Measurements from ENCODE around the gene ZBTB20.

ZBTB20 gene

GRCh38 chr3:114974387-114974786 lies 172.7 kb downstream of the ZBTB20 start:
- Histone ChIP-seq H3K4me1 (ENCODE audit: control insufficient read depth, insufficient read depth, low read length) (no peaks in the 10 kb centered on the region), H3K27ac (ENCODE audit: low read length) (no peak overlapping the region)
- WGBS (ENCODE audit: insufficient coverage, insufficient read length) = no CpG with 5 or more reads among the region's 3 CpGs

DNA sequence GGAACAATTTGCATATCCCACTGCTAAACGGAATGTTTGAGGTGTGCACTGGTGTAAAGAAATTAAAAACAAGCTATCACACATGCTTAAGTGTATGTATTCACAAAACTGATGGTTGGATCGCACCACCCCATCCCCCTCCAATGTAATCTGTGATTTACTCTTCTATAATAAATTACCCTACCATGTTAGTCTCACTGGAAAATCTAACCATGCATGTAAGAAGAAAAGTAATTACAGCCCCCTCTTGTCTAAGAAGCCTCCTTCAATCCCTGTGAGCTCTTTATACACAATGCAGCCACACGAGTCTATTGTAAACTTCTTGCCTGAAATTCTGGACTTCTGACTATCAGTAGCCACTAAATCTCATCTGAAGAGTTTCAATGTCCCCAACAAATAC lies 173.6 kb downstream of the ZBTB20 start:
- no CpG with 5 or more reads among the region's 3 CpGs for WGBS (ENCODE audit: insufficient coverage, insufficient read length)
- H3K36me3 ChIP-seq (ENCODE audit: control insufficient read depth, insufficient read depth, low read length) = no peaks in the 10 kb centered on the region
- no peak for DNase-seq (ENCODE audit: low read depth, low spot score)
- H3K4me3 ChIP-seq (ENCODE audit: low read length) = no peak overlapping the region
- no peaks in the 10 kb centered on the region for H3K9me3 ChIP-seq (ENCODE audit: control insufficient read depth, insufficient read depth, low read length)
- no peaks in the 10 kb centered on the region for H3K27me3 ChIP-seq (ENCODE audit: control insufficient read depth, insufficient read depth, low read length)
- H3K27ac ChIP-seq (ENCODE audit: low read length) = no peak overlapping the region
- H3K4me1 ChIP-seq (ENCODE audit: control insufficient read depth, insufficient read depth, low read length) = no peaks in the 10 kb centered on the region

More at GRCh38 chr3:114974387-114974786, 172.7 kb downstream of the ZBTB20 start:
- no peaks in the 10 kb centered on the region for H3K9me3 ChIP-seq (ENCODE audit: control insufficient read depth, insufficient read depth, low read length)
- H3K36me3 ChIP-seq (ENCODE audit: control insufficient read depth, insufficient read depth, low read length) = no peaks in the 10 kb centered on the region
- no peak for DNase-seq (ENCODE audit: low read depth, low spot score)
- no peaks in the 10 kb centered on the region for H3K27me3 ChIP-seq (ENCODE audit: control insufficient read depth, insufficient read depth, low read length)
- H3K4me3 ChIP-seq (ENCODE audit: low read length) = no peak overlapping the region

- no CpG with 5 or more reads among the region's 1 CpG for WGBS (ENCODE audit: insufficient coverage, insufficient read length)
These were observed 179.9 kb downstream of the ZBTB20 start for GRCh38 chr3:114967168-114967567.

DNA sequence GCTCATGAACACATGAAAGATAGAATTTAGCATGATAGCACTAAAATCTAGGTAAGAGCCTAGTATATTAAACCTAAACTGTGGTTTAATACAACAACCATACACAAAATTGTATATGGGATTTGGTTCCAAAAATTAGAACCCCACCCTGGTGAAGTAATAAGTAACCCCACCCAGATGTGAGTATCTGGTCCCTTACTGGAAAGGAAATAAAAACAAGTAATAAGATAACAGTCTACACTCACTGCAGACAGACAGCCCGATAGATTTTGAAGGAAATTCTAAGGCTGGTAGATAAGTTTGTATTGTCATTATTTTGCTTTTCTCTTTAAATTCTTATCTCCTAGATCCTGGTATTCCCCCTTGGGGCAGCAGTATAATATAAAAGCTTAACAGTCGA lies 184.9 kb downstream of the ZBTB20 start:
- H3K4me1 ChIP-seq (ENCODE audit: control insufficient read depth, insufficient read depth, low read length) = no peaks in the 10 kb centered on the region
- H3K4me3 ChIP-seq (ENCODE audit: low read length) = no peak overlapping the region
- no peak overlapping the region for H3K27ac ChIP-seq (ENCODE audit: low read length)
- no peaks in the 10 kb centered on the region for H3K27me3 ChIP-seq (ENCODE audit: control insufficient read depth, insufficient read depth, low read length)
- WGBS (ENCODE audit: insufficient coverage, insufficient read length) = no CpG with 5 or more reads among the region's 2 CpGs
- no peaks in the 10 kb centered on the region for H3K36me3 ChIP-seq (ENCODE audit: control insufficient read depth, insufficient read depth, low read length)
- DNase-seq (ENCODE audit: low read depth, low spot score) = no peak
- H3K9me3 ChIP-seq (ENCODE audit: control insufficient read depth, insufficient read depth, low read length) = no peaks in the 10 kb centered on the region

More at GRCh38 chr3:114967168-114967567, 179.9 kb downstream of the ZBTB20 start:
- Histone ChIP-seq H3K27ac (ENCODE audit: low read length) (no peak overlapping the region), H3K4me1 (ENCODE audit: control insufficient read depth, insufficient read depth, low read length) (no peaks in the 10 kb centered on the region), H3K4me3 (ENCODE audit: low read length) (no peak overlapping the region), H3K27me3 (ENCODE audit: control insufficient read depth, insufficient read depth, low read length) (no peaks in the 10 kb centered on the region), H3K9me3 (ENCODE audit: control insufficient read depth, insufficient read depth, low read length) (no peaks in the 10 kb centered on the region), H3K36me3 (ENCODE audit: control insufficient read depth, insufficient read depth, low read length) (no peaks in the 10 kb centered on the region)
- DNase-seq (ENCODE audit: low read depth, low spot score) = no peak

GRCh38 chr3:114958930-114959329 lies 188.2 kb downstream of the ZBTB20 start:
- Histone ChIP-seq H3K27me3 (ENCODE audit: control insufficient read depth, insufficient read depth, low read length) (no peaks in the 10 kb centered on the region), H3K9me3 (ENCODE audit: control insufficient read depth, insufficient read depth, low read length) (no peaks in the 10 kb centered on the region), H3K4me1 (ENCODE audit: control insufficient read depth, insufficient read depth, low read length) (no peaks in the 10 kb centered on the region), H3K36me3 (ENCODE audit: control insufficient read depth, insufficient read depth, low read length) (no peaks in the 10 kb centered on the region), H3K4me3 (ENCODE audit: low read length) (no peak overlapping the region), H3K27ac (ENCODE audit: low read length) (no peak overlapping the region)
- DNase-seq (ENCODE audit: low read depth, low spot score) = no peak

DNA sequence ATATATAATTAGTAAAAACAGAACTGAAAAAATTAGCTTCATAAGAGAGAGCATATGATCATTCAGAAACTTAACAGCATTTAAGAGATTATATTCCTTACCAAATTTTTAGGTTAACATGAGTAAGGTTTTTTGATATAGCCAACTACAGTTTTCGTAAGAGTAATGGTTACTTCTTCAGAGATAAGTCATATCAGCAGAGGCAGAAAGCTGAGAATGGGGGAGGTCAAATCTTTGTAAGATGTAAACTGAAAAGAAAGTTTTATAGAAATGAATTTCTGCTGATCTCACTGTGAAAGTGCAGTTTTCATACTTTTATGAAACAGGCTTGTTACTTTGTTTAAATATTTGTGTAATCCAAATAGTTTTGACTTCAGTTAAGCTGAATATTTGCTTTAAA lies 193.3 kb downstream of the ZBTB20 start:
- Histone ChIP-seq H3K36me3 (ENCODE audit: control insufficient read depth, insufficient read depth, low read length) (no peaks in the 10 kb centered on the region), H3K27me3 (ENCODE audit: control insufficient read depth, insufficient read depth, low read length) (no peaks in the 10 kb centered on the region), H3K4me1 (ENCODE audit: control insufficient read depth, insufficient read depth, low read length) (no peaks in the 10 kb centered on the region), H3K27ac (ENCODE audit: low read length) (no peak overlapping the region), H3K9me3 (ENCODE audit: control insufficient read depth, insufficient read depth, low read length) (no peaks in the 10 kb centered on the region), H3K4me3 (ENCODE audit: low read length) (no peak overlapping the region)
- no peak for DNase-seq (ENCODE audit: low read depth, low spot score)
- no CpG with 5 or more reads among the region's 1 CpG for WGBS (ENCODE audit: insufficient coverage, insufficient read length)

DNA sequence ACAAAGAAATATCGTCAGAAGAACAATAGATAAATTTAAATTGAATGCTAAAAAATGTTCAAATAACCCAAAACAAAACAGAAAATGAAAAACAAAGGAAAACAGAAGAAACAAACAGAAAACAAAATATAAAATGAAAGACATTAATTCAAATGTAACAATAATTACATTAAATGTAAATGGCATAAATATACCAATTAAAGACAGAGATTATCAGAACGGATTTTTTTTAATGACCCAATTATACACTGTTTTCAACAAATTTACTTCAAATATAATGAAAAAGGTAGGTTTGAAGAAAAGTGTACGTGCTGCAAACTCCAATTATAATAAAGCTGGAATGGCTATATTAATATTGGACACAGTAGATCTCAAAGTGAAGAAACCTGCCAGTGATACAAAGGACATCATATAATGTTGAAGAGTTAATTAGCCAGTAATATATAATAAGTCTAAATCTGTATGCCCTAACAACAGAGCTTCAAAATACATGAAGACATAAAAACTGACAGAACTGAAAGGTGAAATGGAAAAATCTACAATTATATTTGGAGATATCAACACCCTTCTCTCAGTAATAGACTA lies 193.8 kb downstream of the ZBTB20 start:
- no peak overlapping the region for H3K4me3 ChIP-seq (ENCODE audit: low read length)
- no peaks in the 10 kb centered on the region for H3K36me3 ChIP-seq (ENCODE audit: control insufficient read depth, insufficient read depth, low read length)
- no peak for DNase-seq (ENCODE audit: low read depth, low spot score)
- H3K4me1 ChIP-seq (ENCODE audit: control insufficient read depth, insufficient read depth, low read length) = no peaks in the 10 kb centered on the region
- no peaks in the 10 kb centered on the region for H3K9me3 ChIP-seq (ENCODE audit: control insufficient read depth, insufficient read depth, low read length)
- H3K27me3 ChIP-seq (ENCODE audit: control insufficient read depth, insufficient read depth, low read length) = no peaks in the 10 kb centered on the region
- H3K27ac ChIP-seq (ENCODE audit: low read length) = no peak overlapping the region
- no CpG with 5 or more reads among the region's 3 CpGs for WGBS (ENCODE audit: insufficient coverage, insufficient read length)

DNA sequence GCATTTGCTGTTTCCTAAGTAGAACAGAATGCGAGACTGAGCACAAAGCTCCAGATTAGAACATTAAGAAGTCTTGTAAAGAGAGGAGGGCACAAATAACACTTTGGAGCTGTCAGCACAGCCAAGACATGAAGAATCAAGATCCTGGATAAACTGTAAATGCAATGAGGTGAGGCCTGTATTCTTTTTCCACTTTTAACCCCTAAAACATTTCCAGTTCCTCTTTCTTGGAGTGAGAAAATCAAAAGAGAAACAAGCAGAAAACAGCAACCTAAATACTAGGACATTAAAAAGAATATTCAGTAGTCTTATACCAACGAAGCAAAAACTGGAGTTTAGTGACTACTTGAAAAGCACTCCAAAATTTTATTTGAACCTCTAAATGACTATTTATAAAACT lies 204.3 kb downstream of the ZBTB20 start:
- Histone ChIP-seq H3K27me3 (ENCODE audit: control insufficient read depth, insufficient read depth, low read length) (no peaks in the 10 kb centered on the region), H3K36me3 (ENCODE audit: control insufficient read depth, insufficient read depth, low read length) (no peaks in the 10 kb centered on the region), H3K4me3 (ENCODE audit: low read length) (no peak overlapping the region), H3K9me3 (ENCODE audit: control insufficient read depth, insufficient read depth, low read length) (no peaks in the 10 kb centered on the region), H3K4me1 (ENCODE audit: control insufficient read depth, insufficient read depth, low read length) (no peaks in the 10 kb centered on the region), H3K27ac (ENCODE audit: low read length) (no peak overlapping the region)
- no peak for DNase-seq (ENCODE audit: low read depth, low spot score)
- no CpG with 5 or more reads among the region's 2 CpGs for WGBS (ENCODE audit: insufficient coverage, insufficient read length)

GRCh38 chr3:114941626-114942309 lies 205.3 kb downstream of the ZBTB20 start:
- no peak overlapping the region for H3K4me3 ChIP-seq (ENCODE audit: low read length)
- no peaks in the 10 kb centered on the region for H3K9me3 ChIP-seq (ENCODE audit: control insufficient read depth, insufficient read depth, low read length)
- H3K27ac ChIP-seq (ENCODE audit: low read length) = no peak overlapping the region
- no peaks in the 10 kb centered on the region for H3K36me3 ChIP-seq (ENCODE audit: control insufficient read depth, insufficient read depth, low read length)
- H3K4me1 ChIP-seq (ENCODE audit: control insufficient read depth, insufficient read depth, low read length) = no peaks in the 10 kb centered on the region; the same call in 1 of the 2 replicates
- DNase-seq (ENCODE audit: low read depth, low spot score) = no peak
- no peaks in the 10 kb centered on the region for H3K27me3 ChIP-seq (ENCODE audit: control insufficient read depth, insufficient read depth, low read length)
- no CpG with 5 or more reads among the region's 3 CpGs for WGBS (ENCODE audit: insufficient coverage, insufficient read length)

DNA sequence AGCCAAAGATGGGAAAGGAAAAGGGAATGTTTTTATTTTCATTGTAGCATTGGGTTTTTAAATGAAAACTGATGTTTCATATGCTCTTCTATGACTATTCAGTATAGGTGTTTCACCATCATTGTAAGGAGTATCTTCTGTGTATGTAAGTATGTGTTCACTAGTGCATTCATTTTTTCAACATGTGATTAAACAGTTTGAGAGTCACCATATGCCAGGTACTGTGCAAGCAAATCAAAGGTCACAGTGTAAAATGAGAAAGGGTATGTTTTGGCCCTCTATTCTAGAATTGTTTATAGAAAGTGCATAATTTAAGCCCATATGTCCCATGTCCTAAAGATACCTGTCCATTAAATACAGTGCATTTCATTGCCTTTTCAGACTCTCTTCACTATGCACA lies 207.2 kb downstream of the ZBTB20 start:
- H3K4me1 ChIP-seq (ENCODE audit: control insufficient read depth, insufficient read depth, low read length) = no peaks in the 10 kb centered on the region; the same call in 1 of the 2 replicates
- DNase-seq (ENCODE audit: low read depth, low spot score) = no peak

GRCh38 chr3:114933407-114933806 lies 213.7 kb downstream of the ZBTB20 start:
- H3K27me3 ChIP-seq (ENCODE audit: control insufficient read depth, insufficient read depth, low read length) = no peaks in the 10 kb centered on the region
- no CpG with 5 or more reads among the region's 1 CpG for WGBS (ENCODE audit: insufficient coverage, insufficient read length)

More for the DNA sequence above, 207.2 kb downstream of the ZBTB20 start:
- Histone ChIP-seq H3K27me3 (ENCODE audit: control insufficient read depth, insufficient read depth, low read length) (no peaks in the 10 kb centered on the region), H3K9me3 (ENCODE audit: control insufficient read depth, insufficient read depth, low read length) (no peaks in the 10 kb centered on the region), H3K4me3 (ENCODE audit: low read length) (no peak overlapping the region), H3K36me3 (ENCODE audit: control insufficient read depth, insufficient read depth, low read length) (no peaks in the 10 kb centered on the region), H3K27ac (ENCODE audit: low read length) (no peak overlapping the region)

More at GRCh38 chr3:114933407-114933806, 213.7 kb downstream of the ZBTB20 start:
- H3K9me3 ChIP-seq (ENCODE audit: control insufficient read depth, insufficient read depth, low read length) = no peaks in the 10 kb centered on the region
- no peak for DNase-seq (ENCODE audit: low read depth, low spot score)
- H3K4me3 ChIP-seq (ENCODE audit: low read length) = no peak overlapping the region
- H3K4me1 ChIP-seq (ENCODE audit: control insufficient read depth, insufficient read depth, low read length) = no peaks in the 10 kb centered on the region; the same call in 1 of the 2 replicates
- no peaks in the 10 kb centered on the region for H3K36me3 ChIP-seq (ENCODE audit: control insufficient read depth, insufficient read depth, low read length)
- H3K27ac ChIP-seq (ENCODE audit: low read length) = no peak overlapping the region
